H1 (cell line): ENCODE measurements around the gene FGFBP1. TPM values are rescaled to one million over a fixed set of nuclear protein-coding genes. Genes with fewer than 3 reads are reported as not detected.

ENCODE experiments used
- CTCF ChIA-PET: fragments of 300-600 bp; sonication (Branson Sonifier 250); formaldehyde crosslinking; loops from one replicate; lab custom pipeline; 2021; ENCODE audit not compliant: partially characterized antibody; lab: Charles Lee
- POLR2A ChIA-PET: fragments of 300-600 bp; sonication (Branson Sonifier 250); formaldehyde crosslinking; loops from one replicate; lab custom pipeline; 2021; ENCODE audit warnings: inconsistent platforms; ENCODE audit not compliant: partially characterized antibody; lab: Charles Lee
- DNase-seq, 2 experiments: peaks; one replicate each; pipeline versions ENCODE4 v3.0.0 to v3.0.0-alpha.2; 2010 to 2022; ENCODE audit warnings: low spot score in 2 of 2, low read depth in 1 of 2, mixed read lengths in 1 of 2
- FAIRE-seq: peaks from 2 replicates; lab custom pipeline; 2011; peaks lifted over from hg19 to GRCh38; lab: Jason Lieb, UNC
- H2AFZ ChIP-seq: 2 replicates; pipeline ENCODE4 v1.8.1; 2012; ENCODE audit warnings: low read length, inconsistent platforms
- H2AK5ac ChIP-seq: 2 replicates; pipeline ENCODE4 v1.6.1; 2013; ENCODE audit warnings: low read depth, low read length
- H2BK120ac ChIP-seq: replicated peaks from 2 replicates; pipeline ENCODE3; 2013; ENCODE audit warnings: low read depth, low read length, inconsistent platforms
- H2BK12ac ChIP-seq: 2 replicates; pipeline ENCODE4 v1.6.1; 2013; ENCODE audit warnings: low read depth, low read length
- H2BK15ac ChIP-seq: 2 replicates; pipeline ENCODE4 v1.6.1; 2013; ENCODE audit warnings: low read length
- H2BK20ac ChIP-seq: 2 replicates; pipeline ENCODE4 v1.6.1; 2013; ENCODE audit warnings: low read length
- H2BK5ac ChIP-seq: 2 replicates; pipeline ENCODE4 v1.6.1; 2013; ENCODE audit warnings: low read depth, low read length
- H3K14ac ChIP-seq: 2 replicates; pipeline ENCODE4 v1.6.1; 2013; ENCODE audit warnings: inconsistent platforms; ENCODE audit not compliant: insufficient read length
- H3K18ac ChIP-seq: 2 replicates; pipeline ENCODE4 v1.6.1; 2013; ENCODE audit warnings: low read length; ENCODE audit errors: extremely low read depth
- H3K23ac ChIP-seq: 2 replicates; pipeline ENCODE4 v1.6.1; 2013; ENCODE audit warnings: inconsistent platforms; ENCODE audit not compliant: insufficient read length
- H3K23me2 ChIP-seq: 2 replicates; pipeline ENCODE4 v1.6.1; 2013; ENCODE audit warnings: low read depth, low read length
- H3K27ac ChIP-seq: 2 replicates; pipeline ENCODE4 v1.6.1; 2011; ENCODE audit warnings: low read depth, low read length, inconsistent platforms
- H3K27me3 ChIP-seq, 4 experiments: replicated peaks in 1 of 4; 1 replicate in 1 of 4; 2 replicates in 3 of 4; pipeline versions ENCODE4 v1.6.1 to v1.8.1; 2011 to 2013; ENCODE audit warnings: low read length in 3 of 4, mild to moderate bottlenecking in 3 of 4, inconsistent platforms in 2 of 4, mixed read lengths in 2 of 4, moderate library complexity in 1 of 4; ENCODE audit not compliant: control insufficient read depth in 3 of 4, insufficient read depth in 3 of 4; ENCODE audit errors: extremely low read depth in 1 of 4
- H3K36me3 ChIP-seq, 4 experiments: 2 replicates each; pipeline versions ENCODE4 v1.6.1 to v1.8.1; 2011 to 2013; ENCODE audit warnings: mild to moderate bottlenecking in 4 of 4, low read length in 3 of 4, moderate library complexity in 2 of 4, control low read depth in 1 of 4, inconsistent platforms in 1 of 4; ENCODE audit not compliant: insufficient read depth in 4 of 4, control insufficient read depth in 2 of 4
- H3K4ac ChIP-seq: replicated peaks from 2 replicates; pipeline ENCODE3; 2013; ENCODE audit warnings: low read length, low read depth, mixed read lengths, inconsistent platforms; ENCODE audit not compliant: insufficient read length
- H3K4me1 ChIP-seq, 4 experiments: replicated peaks in 1 of 4; 1 replicate in 1 of 4; 2 replicates in 3 of 4; pipeline versions ENCODE4 v1.6.1 to v1.8.1; 2011 to 2013; ENCODE audit warnings: low read length in 3 of 4, inconsistent platforms in 2 of 4, mixed read lengths in 1 of 4; ENCODE audit not compliant: insufficient read depth in 4 of 4, control insufficient read depth in 3 of 4
- H3K4me2 ChIP-seq, 2 experiments: 2 replicates each; pipeline versions ENCODE4 v1.6.1 to v1.8.1; 2011 to 2013; ENCODE audit warnings: low read depth in 2 of 2, low read length in 2 of 2, control low read depth in 1 of 2, inconsistent platforms in 1 of 2, mild to moderate bottlenecking in 1 of 2; ENCODE audit not compliant: insufficient read depth in 1 of 2
- H3K4me3 ChIP-seq, 4 experiments: fragments of 200-600, 300-600 bp in 1 of 4; sonication (generic), shearing (Covaris generic), sonication (Bioruptor Twin) in 1 of 4; 2 replicates each; pipeline versions ENCODE4 v1.5.1 to v1.8.1; 2011 to 2016; ENCODE audit warnings: low read length in 4 of 4, low read depth in 3 of 4, control low read depth in 2 of 4, inconsistent platforms in 2 of 4, mild to moderate bottlenecking in 2 of 4, mixed read lengths in 1 of 4, moderate library complexity in 1 of 4; ENCODE audit not compliant: insufficient read depth in 2 of 4; ENCODE audit errors: extremely low read depth in 1 of 4
- H3K56ac ChIP-seq: replicated peaks from 2 replicates; pipeline ENCODE3; 2013; ENCODE audit warnings: low read depth, mild to moderate bottlenecking, mixed read lengths, low read length, inconsistent platforms; ENCODE audit not compliant: insufficient read length
- H3K79me1 ChIP-seq: 2 replicates; pipeline ENCODE4 v1.6.1; 2013; ENCODE audit warnings: low read depth, low read length, control low read depth
- H3K79me2 ChIP-seq, 2 experiments: 2 replicates each; pipeline versions ENCODE4 v1.6.1 to v1.8.1; 2012 to 2013; ENCODE audit warnings: low read length in 2 of 2, mild to moderate bottlenecking in 2 of 2, inconsistent platforms in 1 of 2; ENCODE audit not compliant: insufficient read depth in 2 of 2, control insufficient read depth in 1 of 2
- H3K9ac ChIP-seq, 4 experiments: replicated peaks in 1 of 4; 1 replicate in 1 of 4; 2 replicates in 3 of 4; pipeline versions ENCODE4 v1.6.1 to v1.8.1; 2011 to 2013; ENCODE audit warnings: low read depth in 3 of 4, low read length in 3 of 4, control low read depth in 2 of 4, mild to moderate bottlenecking in 2 of 4, moderate library complexity in 2 of 4, inconsistent platforms in 1 of 4; ENCODE audit errors: extremely low read depth in 1 of 4
- H3K9me3 ChIP-seq, 2 experiments: 2 replicates each; pipeline versions ENCODE4 v1.6.1 to v1.8.1; 2012 to 2013; ENCODE audit warnings: mild to moderate bottlenecking in 2 of 2, moderate library complexity in 2 of 2, control low read depth in 1 of 2, inconsistent platforms in 1 of 2, low read depth in 1 of 2, low read length in 1 of 2, mixed read lengths in 1 of 2; ENCODE audit not compliant: insufficient read depth in 2 of 2
- H4K20me1 ChIP-seq, 2 experiments: replicated peaks in 1 of 2; 2 replicates each; pipeline versions ENCODE3 to v1.8.1; 2011 to 2013; ENCODE audit warnings: inconsistent platforms in 2 of 2, low read length in 2 of 2, mild to moderate bottlenecking in 1 of 2; ENCODE audit not compliant: insufficient read depth in 2 of 2, control insufficient read depth in 1 of 2
- H4K5ac ChIP-seq: 2 replicates; pipeline ENCODE4 v1.6.1; 2013; ENCODE audit warnings: low read length, low read depth, mixed read lengths, inconsistent platforms; ENCODE audit not compliant: insufficient read length
- H4K8ac ChIP-seq: 2 replicates; pipeline ENCODE4 v1.8.0; 2013; ENCODE audit warnings: mild to moderate bottlenecking, moderate library complexity, low read length, inconsistent platforms; ENCODE audit not compliant: insufficient read depth; ENCODE audit errors: extremely low read depth
- H4K91ac ChIP-seq: replicated peaks from 2 replicates; pipeline ENCODE3; 2013; ENCODE audit warnings: low read length, mixed read lengths, inconsistent platforms; ENCODE audit not compliant: insufficient read length
- BCL11A ChIP-seq, 2 experiments: IDR thresholded peaks; one replicate each; pipeline ENCODE4 v1.6.1; 2011; ENCODE audit warnings: low read depth in 2 of 2, low read length in 2 of 2, mild to moderate bottlenecking in 2 of 2
- BRCA1 ChIP-seq: IDR thresholded peaks from 2 replicates; pipeline ENCODE4 v1.6.1; 2012; ENCODE audit warnings: low read depth, low read length, improper control_type of control experiment
- CTBP2 ChIP-seq: IDR thresholded peaks from 2 replicates; pipeline ENCODE4 v1.7.0; 2011; ENCODE audit warnings: borderline replicate concordance, mild to moderate bottlenecking, moderate library complexity, mixed read lengths, low read length; ENCODE audit not compliant: insufficient read depth, insufficient read length
- E2F6 ChIP-seq: IDR thresholded peaks from 2 replicates; pipeline ENCODE4 v1.6.1; 2012; ENCODE audit warnings: inconsistent platforms
- HDAC2 ChIP-seq, 2 experiments: fragments of 300-600 bp in 1 of 2; sonication (generic) in 1 of 2; IDR thresholded peaks; 2 replicates each; pipeline ENCODE4 v1.6.1; 2011 to 2012; ENCODE audit warnings: low read depth in 2 of 2, low read length in 2 of 2, mild to moderate bottlenecking in 2 of 2, moderate library complexity in 2 of 2, borderline replicate concordance in 1 of 2, inconsistent platforms in 1 of 2
- JUND ChIP-seq: IDR thresholded peaks from 2 replicates; pipeline ENCODE4 v1.6.1; 2011; ENCODE audit warnings: mild to moderate bottlenecking, improper control_type of control experiment, low read length
- POU5F1 ChIP-seq: IDR thresholded peaks from 2 replicates; pipeline ENCODE4 v1.6.1; 2011; ENCODE audit warnings: low read depth, mild to moderate bottlenecking, low read length, moderate library complexity
- RBBP5 ChIP-seq: IDR thresholded peaks from 2 replicates; pipeline ENCODE4 v1.7.1; 2012; ENCODE audit warnings: low read depth, mild to moderate bottlenecking, inconsistent platforms, low read length, moderate library complexity, borderline replicate concordance
- RFX5 ChIP-seq: IDR thresholded peaks from 2 replicates; pipeline ENCODE4 v1.6.1; 2011; ENCODE audit warnings: low read depth, low read length, improper control_type of control experiment, borderline replicate concordance
- TAF7 ChIP-seq: optimal IDR thresholded peaks from 2 replicates; pipeline ENCODE3; 2011; ENCODE audit warnings: low read depth, mild to moderate bottlenecking, inconsistent platforms, low read length, moderate library complexity, borderline replicate concordance
- WGBS, 2 experiments: shearing (Covaris generic) in 1 of 2; methylation state at CpG; one replicate each; pipeline versions ENCODE4 v1.1.6 to v1.1.7; 2013 to 2015; ENCODE audit warnings: low lambda C conversion rate in 2 of 2, mixed read lengths in 2 of 2, inconsistent platforms in 1 of 2, low coverage in 1 of 2, missing lambda C conversion rate in 1 of 2; ENCODE audit not compliant: insufficient replicate concordance in 2 of 2, insufficient coverage in 1 of 2, insufficient read length in 1 of 2; ENCODE audit errors: extremely low coverage in 1 of 2, missing lambda C conversion rate in 1 of 2; 5-methylcytosine and 5-hydroxymethylcytosine counted together
- polyA plus RNA-seq, 7 experiments: library from polyadenylated mRNA; depleted of rRNA in 3 of 7; stranded (reverse) in 5 of 7; unstranded in 2 of 7; fragments of >200 nt in 5 of 7; fragments of 200-250 nt in 2 of 7; gene quantifications; 1 replicate in 5 of 7; 2 replicates in 1 of 7; 4 replicates in 1 of 7; pipeline versions ENCODE4 v1.2.1 to v1.2.3, GENCODE V29; 2011 to 2013; ENCODE audit warnings: missing spikeins in 2 of 7, mixed read lengths in 2 of 7
- total RNA-seq: library from RNA; stranded (reverse); fragmentation: NEBNext Ultra II Directional; extraction: Animal tissue kit (Norgen Biotek cat#: 25700); gene quantifications from 2 replicates; pipeline ENCODE4 v1.2.1, GENCODE V29; 2021

FGFBP1 gene
- total and polyA plus RNA-seq, 2 of the 8 experiments (the other 6 are each of a cell fraction or from before 2014, with no cell fraction given) = 0.17 to 0.20 TPM

- WGBS, 2 experiments = 95% methylated on average over 2 of the region's 2 CpGs; no CpG with 5 or more reads in 1 of the 2 experiments
- H3K79me2 ChIP-seq = no peaks in the 10 kb centered on the region
- H3K36me3 ChIP-seq = no peaks in the 10 kb centered on the region
- ChIA-PET POLR2A (no interaction called here), CTCF (interaction anchor here (1.1 to 3.1 kb wide), 4 partner anchors 16 to 96 kb away, joined by 3 to 10 read pairs (median 6); partner anchors contain the start of gene FGFBP2)
- no peak overlapping the region for H4K91ac ChIP-seq
- 0 out of 4 replicates have a peak, but pooled peaks cover 0 to 3% of the 10 kb centered on the region in 2 experiments for H3K9me3 ChIP-seq
- H2BK5ac ChIP-seq = no peak overlapping the region
- no peak overlapping the region for H3K9ac ChIP-seq
- no peak overlapping the region for H3K18ac ChIP-seq
- no peaks in the 10 kb centered on the region for H3K23me2 ChIP-seq
- H3K23ac ChIP-seq = no peak overlapping the region
- no peak overlapping the region for H2BK120ac ChIP-seq
- no peak overlapping the region for H3K14ac ChIP-seq
- DNase-seq (no peak), FAIRE-seq (no peak)
- H3K4me2 ChIP-seq = no peak overlapping the region
- H3K4ac ChIP-seq = no peak overlapping the region
- H3K56ac ChIP-seq = no peak overlapping the region
- H2BK15ac ChIP-seq = no peak overlapping the region
- H3K4me1 ChIP-seq = peaks cover 0 to 2% (median 0%) of the 10 kb centered on the region in 4 experiments; a peak in 1 of 7 replicates
- H3K4me3 ChIP-seq = no peak overlapping the region
- H2BK12ac ChIP-seq = no peak overlapping the region
- no peak overlapping the region for H4K5ac ChIP-seq
- no peaks in the 10 kb centered on the region for H4K20me1 ChIP-seq
- no peak overlapping the region for H2BK20ac ChIP-seq
- no peak overlapping the region for H4K8ac ChIP-seq
- no peak for TF ChIP-seq HDAC2 (IDR thresholded peaks at IDR 0.05; ENCODE audit: borderline replicate concordance in 1 of 2, low read depth in 2 of 2, low read length in 2 of 2)
- TF ChIP-seq CTBP2 = no peak
- no peak for TF ChIP-seq TAF7
- no peak for TF ChIP-seq RBBP5
- TF ChIP-seq RFX5 = no peak
- TF ChIP-seq POU5F1 = no peak
- TF ChIP-seq BCL11A (IDR thresholded peaks at IDR 0.05; ENCODE audit: low read depth in 2 of 2, low read length in 2 of 2) = no peak
- no peak for TF ChIP-seq JUND
- TF ChIP-seq E2F6 = no peak
- TF ChIP-seq BRCA1 = no peak
- no peaks in the 10 kb centered on the region for H3K79me1 ChIP-seq
- H3K27ac ChIP-seq = no peak overlapping the region
- no peaks in the 10 kb centered on the region for H3K27me3 ChIP-seq
- no peak overlapping the region for H2AFZ ChIP-seq
- no peak overlapping the region for H2AK5ac ChIP-seq
Measured at GRCh38 chr4:15901998-15902397, 36.5 kb downstream of the FGFBP1 start.
